ENCODE data around the gene NAV2. TPM values are rescaled to one million over a fixed set of nuclear protein-coding genes. Genes with fewer than 3 reads are reported as not detected.
A peak's percentile ranks its signal among the peaks of the same experiment; 100 is the strongest.

Gene NAV2
- total RNA-seq, 1 experiment from 2014 or later: 46.3 TPM

- H3T11ph ChIP-seq (ENCODE audit: low read length): no peak overlapping the region
- no peak overlapping the region for H3K9ac ChIP-seq (ENCODE audit: extremely low read depth, insufficient read length, low read length)
- DNase-seq: no peak
- no peak overlapping the region for H3K4me2 ChIP-seq (ENCODE audit: insufficient read depth, insufficient read length, low read length)
- no peaks in the 10 kb centered on the region for H3K27me3 ChIP-seq (ENCODE audit: insufficient read depth, low read length)
- no peak overlapping the region for H3K18ac ChIP-seq (ENCODE audit: insufficient read length, low read depth, low read length)
- H2BK20ac ChIP-seq (ENCODE audit: low read depth, low read length, poor library complexity, severe bottlenecking): no peak overlapping the region
- H4K91ac ChIP-seq (ENCODE audit: insufficient read length, low read depth, low read length): no peak overlapping the region
- no peak overlapping the region for H2BK120ac ChIP-seq (ENCODE audit: low read depth, low read length, poor library complexity, severe bottlenecking)
- WGBS (ENCODE audit: extremely low coverage, insufficient read length, low lambda C conversion rate): no CpG with 5 or more reads among the region's 1 CpG
- H3K23me2 ChIP-seq (ENCODE audit: insufficient read length, low read depth, low read length, poor library complexity, severe bottlenecking): no peaks in the 10 kb centered on the region
- no peak overlapping the region for H4K5ac ChIP-seq (ENCODE audit: insufficient read length, low read depth, low read length)
- no peaks in the 10 kb centered on the region; a peak in 1 of 5 replicates for H3K9me3 Mint-ChIP-seq
- no peak overlapping the region for H3K14ac ChIP-seq (ENCODE audit: insufficient read depth, low read length)
- H3K9me3 ChIP-seq (ENCODE audit: control insufficient read depth, low read depth, low read length): no peaks in the 10 kb centered on the region
- H2AFZ ChIP-seq (ENCODE audit: low read length): no peak overlapping the region
- peak overlapping the region; percentile 20 to 95 (median 91); a peak in 6 of 7 replicates for H3K27ac Mint-ChIP-seq
- no peaks in the 10 kb centered on the region for H4K20me1 ChIP-seq (ENCODE audit: control insufficient read depth, insufficient read depth, insufficient read length)
- H3K79me1 ChIP-seq (ENCODE audit: insufficient read depth, low read depth, low read length, poor library complexity, severe bottlenecking): no peaks in the 10 kb centered on the region
- H3K36me3 Mint-ChIP-seq (ENCODE audit: insufficient read depth in 1 of 3, low read depth in 3 of 3): peaks cover 18 to 27% (median 22%) of the 10 kb centered on the region in 3 experiments
- no peak overlapping the region for H2BK15ac ChIP-seq (ENCODE audit: low read depth, low read length)
- H2AK5ac ChIP-seq (ENCODE audit: insufficient read length, low read length): no peak overlapping the region
- no peak overlapping the region for H2BK5ac ChIP-seq (ENCODE audit: insufficient read length, low read length)
- H4K8ac ChIP-seq (replicated peaks; ENCODE audit: insufficient read length, low read depth, low read length): no peak overlapping the region
- no peak overlapping the region for H3K4ac ChIP-seq (ENCODE audit: low read depth, low read length)
- no peak overlapping the region for H2BK12ac ChIP-seq (ENCODE audit: insufficient read length, low read depth, low read length)
- H3K27ac ChIP-seq (ENCODE audit: insufficient read length, low read depth, low read length): no peak overlapping the region
- peak overlapping the region in 1 of 2 experiments; percentile 15; a peak in 1 of 5 replicates for H3K4me3 Mint-ChIP-seq
- peaks cover 21% of the 10 kb centered on the region for H3K4me1 ChIP-seq (ENCODE audit: insufficient read depth, low read length)
- H3K27me3 Mint-ChIP-seq (ENCODE audit: low read depth): no peaks in the 10 kb centered on the region
- H3K56ac ChIP-seq (ENCODE audit: insufficient read length, low read depth, low read length): no peak overlapping the region
- TF ChIP-seq CTCF (conservative IDR thresholded peaks at IDR 0.05): no peak
- H3K79me2 ChIP-seq (ENCODE audit: insufficient read depth, low read length): no peaks in the 10 kb centered on the region; the same call in 1 of the 2 replicates
- H3K4me1 Mint-ChIP-seq: peaks cover 51 to 54% of the 10 kb centered on the region in 2 experiments
- H3K23ac ChIP-seq (ENCODE audit: insufficient read length, low read depth, low read length): no peak overlapping the region
Measured at GRCh38 chr11:19952911-19953310, 240.3 kb downstream of the NAV2 start.
